ENCODE results near the gene ADGRL2.

DNA sequence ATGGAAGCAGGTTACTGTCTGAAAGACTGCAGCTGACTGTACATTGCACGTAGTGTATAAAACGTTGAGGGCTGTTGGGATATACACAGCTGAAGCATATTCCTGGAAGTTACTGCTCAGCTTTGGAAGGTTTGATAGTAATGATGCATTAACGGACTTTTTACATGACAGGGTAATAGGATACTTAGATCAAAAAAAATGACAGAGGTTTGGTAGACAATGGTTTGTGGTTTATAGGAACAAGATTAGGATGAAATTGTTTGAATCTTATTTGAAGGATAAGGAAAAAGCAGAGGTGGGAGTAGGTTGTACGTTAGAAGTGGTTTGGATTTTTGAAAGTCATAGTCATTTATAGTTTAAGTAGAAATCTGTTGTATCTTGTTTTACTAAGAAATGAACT, 33.0 kb downstream of the ADGRL2 start:
- TF ChIP-seq, protein P1, sequence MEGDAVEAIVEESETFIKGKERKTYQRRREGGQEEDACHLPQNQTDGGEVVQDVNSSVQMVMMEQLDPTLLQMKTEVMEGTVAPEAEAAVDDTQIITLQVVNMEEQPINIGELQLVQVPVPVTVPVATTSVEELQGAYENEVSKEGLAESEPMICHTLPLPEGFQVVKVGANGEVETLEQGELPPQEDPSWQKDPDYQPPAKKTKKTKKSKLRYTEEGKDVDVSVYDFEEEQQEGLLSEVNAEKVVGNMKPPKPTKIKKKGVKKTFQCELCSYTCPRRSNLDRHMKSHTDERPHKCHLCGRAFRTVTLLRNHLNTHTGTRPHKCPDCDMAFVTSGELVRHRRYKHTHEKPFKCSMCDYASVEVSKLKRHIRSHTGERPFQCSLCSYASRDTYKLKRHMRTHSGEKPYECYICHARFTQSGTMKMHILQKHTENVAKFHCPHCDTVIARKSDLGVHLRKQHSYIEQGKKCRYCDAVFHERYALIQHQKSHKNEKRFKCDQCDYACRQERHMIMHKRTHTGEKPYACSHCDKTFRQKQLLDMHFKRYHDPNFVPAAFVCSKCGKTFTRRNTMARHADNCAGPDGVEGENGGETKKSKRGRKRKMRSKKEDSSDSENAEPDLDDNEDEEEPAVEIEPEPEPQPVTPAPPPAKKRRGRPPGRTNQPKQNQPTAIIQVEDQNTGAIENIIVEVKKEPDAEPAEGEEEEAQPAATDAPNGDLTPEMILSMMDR (IDR thresholded peaks at IDR 0.05) = no peak
- no peak for TF ChIP-seq POLR2A (IDR thresholded peaks at IDR 0.05; ENCODE audit: low read depth)

Measured in esophagus muscularis mucosa (tissue), 3 donors.